ENCODE results near the gene MYL5.

DNA sequence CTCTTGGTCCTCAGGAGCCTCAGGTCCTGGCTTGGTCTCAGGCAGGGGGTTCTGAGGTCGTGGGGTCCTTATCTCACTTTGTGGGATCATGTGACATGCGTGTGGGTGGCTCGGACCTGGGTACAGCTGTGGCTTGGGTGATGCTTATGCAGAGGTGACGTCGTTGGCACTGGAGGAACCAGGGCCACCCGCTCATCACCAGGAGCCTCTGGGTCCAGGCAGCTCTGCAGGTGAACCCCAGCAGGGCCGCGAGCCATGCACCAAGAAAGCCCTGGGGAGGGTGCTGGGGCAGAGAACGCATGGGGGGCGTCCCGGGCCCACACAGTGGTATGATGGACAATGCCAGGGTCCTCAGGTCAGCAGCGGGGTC is 9.0 kb upstream of the MYL5 start:
- TF ChIP-seq EP300 (conservative IDR thresholded peaks at IDR 0.05; ENCODE audit: poor library complexity, severe bottlenecking) = no peak
- no peak for TF ChIP-seq POLR2AphosphoS5 (IDR thresholded peaks at IDR 0.05)
- TF ChIP-seq, protein P1, sequence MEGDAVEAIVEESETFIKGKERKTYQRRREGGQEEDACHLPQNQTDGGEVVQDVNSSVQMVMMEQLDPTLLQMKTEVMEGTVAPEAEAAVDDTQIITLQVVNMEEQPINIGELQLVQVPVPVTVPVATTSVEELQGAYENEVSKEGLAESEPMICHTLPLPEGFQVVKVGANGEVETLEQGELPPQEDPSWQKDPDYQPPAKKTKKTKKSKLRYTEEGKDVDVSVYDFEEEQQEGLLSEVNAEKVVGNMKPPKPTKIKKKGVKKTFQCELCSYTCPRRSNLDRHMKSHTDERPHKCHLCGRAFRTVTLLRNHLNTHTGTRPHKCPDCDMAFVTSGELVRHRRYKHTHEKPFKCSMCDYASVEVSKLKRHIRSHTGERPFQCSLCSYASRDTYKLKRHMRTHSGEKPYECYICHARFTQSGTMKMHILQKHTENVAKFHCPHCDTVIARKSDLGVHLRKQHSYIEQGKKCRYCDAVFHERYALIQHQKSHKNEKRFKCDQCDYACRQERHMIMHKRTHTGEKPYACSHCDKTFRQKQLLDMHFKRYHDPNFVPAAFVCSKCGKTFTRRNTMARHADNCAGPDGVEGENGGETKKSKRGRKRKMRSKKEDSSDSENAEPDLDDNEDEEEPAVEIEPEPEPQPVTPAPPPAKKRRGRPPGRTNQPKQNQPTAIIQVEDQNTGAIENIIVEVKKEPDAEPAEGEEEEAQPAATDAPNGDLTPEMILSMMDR (IDR thresholded peaks at IDR 0.05; ENCODE audit: poor library complexity, severe bottlenecking) = no peak
- no peak for TF ChIP-seq TAF1 (IDR thresholded peaks at IDR 0.05; ENCODE audit: low read depth)

All from neural cell (in vitro differentiated cells).